Right renal pelvis (tissue), 4 donors: ENCODE data around the gene C1R. TPM values are rescaled to one million over a fixed set of nuclear protein-coding genes. Genes with fewer than 3 reads are reported as not detected.
"Not testable (repeated sequence)": the region's sequence is repeated elsewhere in the genome, so short reads cannot be mapped to it uniquely, and the experiment has no call there.

Source experiments
- DNase-seq, 4 donors: peaks; one replicate each; pipeline ENCODE4 v3.0.0-alpha.2; 2013; ENCODE audit warnings: low read depth in 4 of 4, low spot score in 3 of 4, missing footprints in 1 of 4
- polyA plus RNA-seq, 4 donors: library from polyadenylated mRNA; unstranded; fragments of 120-200 nt; gene quantifications; one replicate each; pipeline ENCODE4 v1.2.1, GENCODE V29; 2013; ENCODE audit not compliant: insufficient read length in 4 of 4

The C1R gene
- polyA plus RNA-seq, 4 donors = 43.6 to 54.4 (median 52.2) TPM

DNA sequence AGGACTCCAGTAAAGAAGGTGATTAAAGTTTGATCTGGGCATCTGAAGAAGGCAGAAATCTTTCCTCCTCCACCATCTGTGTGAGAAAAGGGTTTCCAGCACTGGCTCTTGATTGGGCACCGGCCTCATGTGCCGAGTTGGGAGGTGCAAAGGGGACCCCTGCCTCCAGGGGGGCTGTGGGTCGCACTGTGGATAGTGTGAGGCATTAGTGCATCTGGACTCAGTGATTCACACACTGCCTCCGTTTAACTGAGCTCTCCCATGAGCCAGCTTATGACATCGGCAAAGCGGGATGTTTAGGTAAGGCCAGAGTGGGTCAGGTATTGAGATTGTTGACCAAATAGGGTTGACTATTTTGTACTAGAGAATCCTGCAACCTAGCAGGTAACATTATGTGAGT lies 22.9 kb downstream of the C1R start:
- DNase-seq = no peak

DNA sequence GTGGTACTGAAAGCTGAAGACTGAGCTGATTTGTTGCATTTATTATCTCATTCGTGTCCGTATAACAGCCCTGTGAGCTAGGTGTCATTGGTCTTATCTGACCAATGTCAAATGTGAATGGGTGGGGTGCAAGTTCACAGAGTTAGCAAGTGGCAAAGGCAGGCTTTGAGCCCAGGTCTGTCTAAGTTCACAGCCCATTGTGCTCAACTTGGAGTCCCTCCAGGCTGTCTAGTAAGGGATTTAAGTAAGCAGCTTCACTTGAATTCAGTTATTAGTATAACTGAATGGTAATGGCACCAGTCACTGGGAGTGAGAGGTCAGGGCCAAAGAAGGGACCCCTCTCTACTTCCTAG lies 23.3 kb downstream of the C1R start:
- no peak for DNase-seq

DNA sequence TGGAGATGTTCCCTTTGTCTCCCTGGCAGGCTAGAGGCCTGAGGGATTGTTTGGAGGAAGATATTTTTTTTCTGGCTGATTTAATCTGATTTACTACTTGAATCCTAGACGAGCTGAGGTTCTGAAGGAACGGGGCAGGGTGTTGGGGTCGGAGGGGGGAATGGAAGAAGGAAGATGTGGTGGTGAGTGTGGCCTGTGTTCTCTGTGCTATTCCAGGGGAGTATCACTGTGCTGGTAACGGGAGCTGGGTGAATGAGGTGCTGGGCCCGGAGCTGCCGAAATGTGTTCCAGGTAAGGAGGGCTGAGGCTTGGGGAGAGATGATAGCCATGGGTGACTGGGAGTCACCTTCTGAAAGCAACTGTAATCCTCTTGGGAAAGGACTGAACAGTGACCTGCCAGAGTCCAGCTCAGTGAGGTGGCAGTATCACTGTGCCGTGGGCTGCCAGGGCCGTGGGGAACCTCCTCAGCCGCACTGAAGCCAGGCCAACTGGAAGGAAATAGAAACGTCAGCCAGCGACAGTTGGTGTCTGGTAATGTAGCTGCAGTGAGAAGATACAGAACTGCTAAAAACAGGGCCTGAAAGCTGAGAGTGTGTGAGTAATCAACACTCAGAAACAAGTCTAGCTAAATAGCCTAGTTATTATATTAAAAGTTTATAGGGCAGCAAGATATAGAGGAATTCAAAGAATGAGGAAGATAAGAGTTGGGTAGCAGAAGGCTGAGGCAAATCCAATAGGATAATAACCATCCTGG lies 23.8 kb downstream of the C1R start:
- DNase-seq = no peak

DNA sequence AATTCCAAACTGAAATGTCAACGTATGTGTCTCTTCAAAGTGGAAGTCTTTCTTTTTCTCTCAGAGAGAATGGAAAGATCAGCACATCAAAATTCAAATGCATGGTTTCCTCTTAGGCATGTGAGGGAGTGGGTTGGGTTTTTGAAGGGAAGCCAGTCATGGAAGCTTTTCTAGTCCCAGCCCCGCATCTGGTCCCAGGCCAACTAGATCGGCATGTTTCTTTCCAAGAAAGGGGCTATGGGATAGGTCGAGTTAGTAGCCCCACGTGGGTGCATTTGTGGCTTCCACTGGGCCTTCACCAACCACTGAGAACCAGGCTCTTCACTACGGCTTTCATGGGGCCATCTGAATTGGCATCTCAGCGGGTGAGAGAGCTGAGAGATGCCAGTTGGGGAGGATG lies 25.1 kb downstream of the C1R start:
- no peak for DNase-seq

DNA sequence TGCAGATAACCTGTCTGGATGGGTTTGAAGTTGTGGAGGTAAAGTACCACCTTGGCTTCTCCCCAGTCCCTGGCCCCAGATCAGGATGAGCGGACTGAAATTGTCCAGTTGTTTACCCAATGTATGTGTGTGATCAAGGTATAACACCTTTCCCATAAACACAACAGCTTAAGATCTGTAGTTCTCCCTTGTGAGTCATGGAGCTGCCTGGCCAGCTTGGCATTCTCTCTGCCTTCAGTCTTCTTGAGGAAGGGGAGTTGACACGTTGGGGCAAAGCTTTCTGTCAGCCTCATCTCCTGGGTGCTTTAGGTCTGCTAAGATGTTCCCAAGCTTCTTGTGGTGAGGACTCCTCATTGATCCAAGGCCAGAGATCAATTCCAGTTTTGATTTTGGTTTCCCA lies 25.6 kb downstream of the C1R start:
- DNase-seq = no peak

- DNase-seq = no peak
Measured at GRCh38 chr12:7065073-7065623, 27.1 kb downstream of the C1R start.

DNA sequence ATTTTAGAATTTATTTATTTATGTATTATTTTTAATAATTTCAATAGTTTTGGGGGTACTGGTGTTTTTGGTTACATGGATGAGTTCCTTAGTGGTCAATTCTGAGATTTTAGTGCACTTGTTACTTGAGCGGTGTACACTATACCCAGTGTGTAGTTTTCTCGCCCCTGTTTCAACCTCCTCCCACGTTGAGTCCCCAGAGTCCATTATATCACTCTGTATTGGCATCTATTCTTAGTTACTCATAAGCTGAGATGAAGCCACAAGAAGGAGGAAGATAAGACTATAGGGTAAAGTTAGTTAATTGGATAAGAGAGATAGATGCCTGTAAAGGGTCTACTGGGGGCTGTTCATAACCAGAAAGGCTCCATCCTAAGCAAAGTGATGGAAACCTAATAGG lies 27.7 kb downstream of the C1R start:
- no peak for DNase-seq

- no peak for DNase-seq
Measured at GRCh38 chr12:7061596-7061995, 30.6 kb downstream of the C1R start.

GRCh38 chr12:7061138-7061537 lies 31.1 kb downstream of the C1R start:
- peak in 1 of 4 donors; percentile 3 for DNase-seq

- DNase-seq = peak; percentile 63 to 80 (median 80)
Measured at GRCh38 chr12:7060353-7060954, 31.8 kb downstream of the C1R start, which contains the start of gene C1S. TSS of gene C1S (plus strand) at chr12:7060718. CDS start at chr12:7061913, 1,195 bp downstream.

- DNase-seq = no peak
Measured at GRCh38 chr12:7059780-7060179, 32.5 kb downstream of the C1R start.

- no peak for DNase-seq
Measured at GRCh38 chr12:7058850-7059395, 33.3 kb downstream of the C1R start.

DNA sequence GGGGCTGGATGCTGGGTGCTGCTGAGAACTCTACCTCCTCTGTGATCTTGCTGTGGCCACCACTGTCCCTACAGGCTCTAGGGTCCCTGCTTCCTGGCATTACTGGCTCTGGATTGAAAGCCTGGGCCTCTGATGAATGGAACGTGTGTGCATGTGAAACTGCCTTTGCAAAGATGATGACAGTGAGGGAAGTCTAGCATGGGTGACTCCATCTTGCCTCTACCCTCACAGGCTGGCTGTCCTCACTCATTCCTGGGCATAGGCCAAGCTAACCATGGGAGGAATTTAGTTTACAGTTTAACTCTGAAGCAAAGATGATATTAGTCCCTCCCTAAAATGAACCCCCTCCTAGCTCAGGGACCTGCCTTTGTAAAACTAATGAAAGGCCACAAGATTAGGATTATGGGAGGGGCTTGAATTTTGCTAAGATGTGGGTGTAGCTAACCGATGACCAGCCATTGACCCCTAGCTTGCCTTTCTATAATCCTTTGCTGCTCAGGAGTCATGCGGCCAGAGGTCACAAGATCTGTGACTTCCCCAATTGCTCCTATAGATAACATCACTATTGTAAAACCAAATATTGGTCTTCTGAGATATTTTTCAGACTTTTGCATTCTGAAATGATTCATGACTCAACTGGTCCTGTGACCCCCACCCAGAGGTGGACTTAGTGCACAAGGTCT lies 33.9 kb downstream of the C1R start:
- no peak for DNase-seq

DNA sequence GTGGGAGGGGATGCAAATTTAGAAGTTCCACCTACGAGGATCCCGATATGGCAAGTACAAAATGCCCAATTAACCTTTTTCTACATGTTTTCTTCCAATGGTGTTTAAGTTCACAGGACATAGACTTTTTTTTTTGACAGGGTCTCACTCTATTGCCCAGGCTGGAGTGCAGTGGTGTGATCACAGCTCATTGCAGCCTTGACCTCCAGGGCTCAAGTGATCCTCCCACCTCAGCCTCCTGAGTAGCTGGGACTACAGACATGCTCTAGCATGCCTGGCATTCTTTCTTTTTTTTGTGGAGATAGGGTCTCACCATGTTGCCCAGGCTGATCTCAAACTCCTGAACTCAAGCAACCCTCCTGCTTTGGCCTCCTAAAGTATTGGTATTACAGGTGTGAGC lies 36.5 kb downstream of the C1R start:
- not testable (repeated sequence) for DNase-seq

GRCh38 chr12:7054925-7055324 lies 37.3 kb downstream of the C1R start:
- no peak for DNase-seq

DNA sequence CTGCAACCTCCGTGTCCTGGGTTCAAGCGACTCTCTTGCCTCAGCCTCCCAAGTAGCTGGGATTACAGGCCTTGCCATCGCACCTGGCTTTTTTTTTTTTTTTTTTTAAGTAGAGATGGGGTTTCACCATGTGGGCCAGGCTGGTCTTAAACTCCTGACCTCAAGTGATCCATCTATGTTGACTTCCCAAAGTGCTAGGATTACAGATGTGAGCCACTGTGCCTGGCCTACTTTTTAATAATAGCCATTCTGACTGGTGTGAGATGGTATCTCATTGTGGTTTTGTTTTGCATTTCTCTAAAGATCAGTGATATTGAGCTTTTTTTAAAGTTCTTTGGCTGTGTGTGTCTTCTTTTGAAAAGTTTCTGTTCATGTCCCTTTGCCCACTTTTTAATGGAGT lies 42.3 kb downstream of the C1R start:
- DNase-seq = not testable (repeated sequence)

- not testable (repeated sequence) for DNase-seq
Measured at GRCh38 chr12:7049445-7049951, 42.7 kb downstream of the C1R start.

GRCh38 chr12:7047306-7047705 lies 44.9 kb downstream of the C1R start:
- DNase-seq = no peak

GRCh38 chr12:7046383-7047105 lies 45.7 kb downstream of the C1R start:
- no peak for DNase-seq

GRCh38 chr12:7045913-7046312 lies 46.3 kb downstream of the C1R start:
- no peak for DNase-seq
